NCI-H510A (cell line): ENCODE measurements around the gene DNPH1.

ENCODE experiments used
- DNase-seq: peaks from one replicate; lab custom pipeline; 2025; lab: John Stamatoyannopoulos, UW

Gene DNPH1

DNA sequence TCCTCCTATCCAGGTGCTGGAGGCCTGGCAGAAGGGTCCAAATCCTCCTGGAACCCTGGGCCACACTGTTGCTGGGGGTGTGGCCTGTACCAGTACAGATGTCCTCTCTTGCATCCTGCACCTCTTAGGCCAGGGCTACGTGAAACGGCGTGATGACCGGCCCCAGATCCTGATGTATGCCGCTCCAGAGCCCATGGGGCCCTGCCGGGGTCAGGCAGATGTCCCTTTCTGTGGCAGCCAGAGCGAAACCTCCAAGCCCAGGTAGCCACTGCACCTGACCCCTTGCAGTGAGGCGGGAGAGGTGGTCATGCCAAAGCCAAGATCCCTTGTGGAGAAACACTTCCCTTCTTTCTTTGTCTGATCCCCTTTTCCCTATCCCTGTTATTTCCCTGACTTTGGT, 14.2 kb downstream of the DNPH1 start:
- no peak for DNase-seq

GRCh38 chr6:43213431-43213830, 15.8 kb downstream of the DNPH1 start:
- DNase-seq: no peak

GRCh38 chr6:43211955-43212354, 17.3 kb downstream of the DNPH1 start:
- DNase-seq: no peak

- DNase-seq: no peak
Observed at GRCh38 chr6:43207286-43207685, 22.0 kb downstream of the DNPH1 start.

DNA sequence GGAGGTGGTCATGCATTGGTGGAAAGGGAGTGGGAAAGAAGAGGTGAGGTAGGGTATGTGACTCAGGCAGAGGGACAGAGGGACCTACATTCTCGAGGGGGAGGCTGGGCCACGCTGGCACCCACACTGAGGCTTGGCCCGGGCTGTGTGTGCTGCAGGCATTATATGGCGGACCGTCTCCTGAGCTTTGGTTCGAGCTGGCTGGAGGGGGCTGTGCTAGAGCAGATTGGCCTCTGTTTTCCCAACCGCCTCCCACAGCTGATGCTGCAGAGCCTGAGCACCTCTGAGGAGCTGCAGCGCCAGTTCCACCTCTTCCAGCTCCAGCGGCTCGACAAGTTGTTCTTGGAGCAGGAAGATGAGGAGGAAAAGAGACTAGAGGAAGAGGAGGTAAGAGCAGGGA, 23.4 kb downstream of the DNPH1 start:
- DNase-seq: no peak

DNA sequence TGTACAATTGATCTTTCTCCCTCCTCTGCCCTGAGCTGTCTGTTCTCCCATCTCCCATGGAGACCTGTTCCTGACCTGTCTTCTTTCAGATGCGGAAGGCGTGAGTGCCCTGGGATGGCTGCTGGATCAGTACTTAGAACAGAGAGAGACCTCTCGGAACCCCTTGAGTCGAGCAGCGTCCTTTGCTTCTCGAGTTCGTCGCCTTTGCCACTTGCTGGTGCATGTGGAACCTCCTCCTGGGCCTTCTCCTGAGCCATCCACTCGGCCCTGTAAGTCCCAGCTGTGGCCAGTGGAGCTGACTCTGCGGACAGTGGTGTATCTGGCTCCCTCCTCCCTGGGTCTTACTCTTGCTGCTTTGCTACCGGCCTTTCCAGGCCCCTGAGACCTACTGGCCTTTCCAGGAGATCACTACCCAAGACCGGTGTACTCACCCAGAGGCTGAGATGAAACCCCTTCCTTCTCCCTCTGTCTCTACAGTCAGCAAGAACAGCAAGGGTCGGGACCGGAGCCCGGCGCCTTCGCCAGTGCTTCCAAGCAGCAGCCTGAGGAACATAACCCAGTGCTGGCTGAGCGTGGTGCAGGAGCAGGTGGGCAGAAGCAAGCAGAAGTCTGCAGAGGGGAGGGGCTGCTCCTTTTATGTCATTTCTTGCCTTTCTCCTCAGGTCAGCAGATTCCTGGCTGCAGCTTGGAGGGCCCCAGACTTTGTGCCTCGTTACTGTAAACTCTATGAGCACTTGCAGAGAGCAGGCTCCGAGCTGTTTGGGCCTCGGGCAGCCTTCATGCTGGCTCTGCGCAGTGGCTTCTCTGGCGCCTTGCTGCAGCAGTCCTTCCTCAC, 24.8 kb downstream of the DNPH1 start:
- DNase-seq: no peak

DNA sequence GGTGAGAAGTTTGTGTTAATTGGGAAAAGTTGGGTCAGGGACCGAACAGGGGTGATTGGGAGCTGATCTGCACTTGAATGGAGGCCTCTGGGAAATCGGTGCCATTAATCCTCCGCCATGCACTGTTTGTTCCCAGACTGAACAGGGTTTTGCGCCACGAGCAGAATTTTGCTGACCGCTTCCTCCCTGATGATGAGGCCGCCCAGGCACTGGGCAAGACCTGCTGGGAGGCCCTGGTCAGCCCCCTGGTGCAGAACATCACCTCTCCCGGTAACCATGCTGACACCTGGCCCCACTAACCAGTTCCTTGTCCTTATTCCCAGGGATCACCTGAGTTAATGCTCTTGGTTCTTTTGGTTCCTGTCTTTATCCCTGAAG, 25.6 kb downstream of the DNPH1 start:
- DNase-seq: no peak

- no peak for DNase-seq
Observed at GRCh38 chr6:43203029-43203717, 26.1 kb downstream of the DNPH1 start.

- no peak for DNase-seq
Observed at GRCh38 chr6:43202451-43202850, 26.8 kb downstream of the DNPH1 start.

GRCh38 chr6:43200541-43200940, 28.7 kb downstream of the DNPH1 start:
- DNase-seq: no peak

- no peak for DNase-seq
Observed at GRCh38 chr6:43199912-43200311, 29.4 kb downstream of the DNPH1 start.

DNA sequence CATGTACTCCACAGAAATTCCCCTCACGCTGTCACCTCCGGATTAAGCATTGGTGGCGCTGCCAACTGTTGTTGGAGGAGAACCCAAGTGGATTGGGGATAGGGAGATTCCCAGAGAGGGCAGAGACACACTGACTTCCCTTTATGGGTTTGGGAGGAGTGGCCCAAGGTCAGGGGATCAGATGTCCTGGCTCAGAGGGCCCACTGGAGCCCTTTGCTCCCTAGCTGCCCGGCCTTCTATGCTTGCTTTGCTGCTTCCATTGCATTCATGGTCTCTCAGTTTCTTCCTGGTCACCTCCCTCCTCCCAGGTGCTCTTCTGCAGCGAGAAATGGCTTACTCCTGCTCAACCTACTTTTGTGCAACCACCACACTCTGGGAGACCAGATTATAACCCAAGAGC, 32.9 kb downstream of the DNPH1 start:
- no peak for DNase-seq

GRCh38 chr6:43193929-43194328, 35.4 kb downstream of the DNPH1 start:
- no peak for DNase-seq

GRCh38 chr6:43192911-43193310, 36.4 kb downstream of the DNPH1 start:
- DNase-seq: no peak

- DNase-seq: no peak
Observed at GRCh38 chr6:43189776-43190304, 39.4 kb downstream of the DNPH1 start.

DNA sequence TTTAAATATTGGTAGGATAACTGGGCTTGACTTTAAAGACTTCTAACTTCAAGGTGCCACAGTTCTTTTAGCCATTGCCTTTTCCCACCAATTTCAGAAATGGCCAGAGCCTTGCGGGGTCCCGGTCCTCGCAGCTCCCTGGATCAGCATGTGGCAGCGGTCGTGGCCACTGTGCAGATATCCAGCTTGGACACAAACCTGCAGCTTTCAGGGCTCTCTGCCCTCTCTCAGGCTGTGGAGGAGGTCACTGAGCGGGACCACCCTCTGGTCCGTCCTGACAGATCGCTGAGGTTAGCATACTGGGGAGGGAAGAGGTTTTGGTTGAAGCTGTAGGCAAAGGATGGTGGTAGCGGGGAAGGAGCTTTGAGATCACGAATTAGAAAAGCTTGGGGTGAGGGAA, 40.9 kb downstream of the DNPH1 start:
- no peak for DNase-seq

DNA sequence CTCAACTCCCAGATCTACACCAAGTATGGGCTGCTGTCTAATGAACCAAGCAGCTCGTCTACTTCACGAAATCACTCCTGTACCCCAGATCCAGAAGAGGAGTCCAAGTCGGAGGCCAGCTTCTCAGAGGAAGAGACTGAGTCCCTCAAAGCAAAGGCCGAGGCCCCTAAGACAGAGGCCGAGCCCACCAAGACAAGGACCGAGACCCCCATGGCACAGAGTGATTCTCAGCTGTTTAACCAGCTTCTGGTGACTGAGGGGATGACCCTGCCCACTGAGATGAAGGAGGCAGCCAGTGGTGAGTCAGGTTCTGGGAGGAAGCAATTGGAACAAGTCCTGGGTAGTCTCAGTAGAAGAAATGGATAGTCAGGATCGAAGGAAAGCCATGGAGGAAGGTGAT, 41.5 kb downstream of the DNPH1 start:
- no peak for DNase-seq

- DNase-seq: no peak
Observed at GRCh38 chr6:43186706-43187105, 42.6 kb downstream of the DNPH1 start.

GRCh38 chr6:43186019-43186418, 43.3 kb downstream of the DNPH1 start:
- no peak for DNase-seq

DNA sequence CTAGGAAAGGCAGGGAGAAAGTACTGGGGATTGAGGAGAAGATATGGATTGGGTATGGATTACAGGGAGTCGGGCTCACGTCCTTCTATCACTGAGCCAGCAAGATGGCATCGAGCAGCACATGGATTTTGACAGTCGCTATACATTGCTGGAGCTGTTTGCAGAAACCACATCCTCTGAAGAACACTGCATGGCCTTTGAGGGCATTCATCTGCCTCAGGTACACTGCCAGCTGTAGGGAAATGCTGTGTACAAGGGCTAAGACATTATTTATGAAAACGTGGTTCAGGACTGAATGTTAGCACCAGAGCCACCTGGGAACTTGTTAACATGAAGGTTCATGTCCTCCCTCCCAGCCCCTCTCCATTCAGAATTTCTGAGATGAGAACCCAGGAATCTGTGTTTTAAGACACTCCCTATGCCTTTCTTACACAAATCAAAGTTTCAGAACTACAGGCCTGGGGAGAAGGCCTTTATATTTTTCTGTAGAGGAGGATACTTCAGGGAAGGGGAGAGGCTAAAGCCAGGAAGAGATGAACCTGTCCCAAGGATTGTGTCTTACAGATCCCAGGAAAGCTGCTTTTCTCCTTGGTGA, 43.8 kb downstream of the DNPH1 start:
- no peak for DNase-seq

DNA sequence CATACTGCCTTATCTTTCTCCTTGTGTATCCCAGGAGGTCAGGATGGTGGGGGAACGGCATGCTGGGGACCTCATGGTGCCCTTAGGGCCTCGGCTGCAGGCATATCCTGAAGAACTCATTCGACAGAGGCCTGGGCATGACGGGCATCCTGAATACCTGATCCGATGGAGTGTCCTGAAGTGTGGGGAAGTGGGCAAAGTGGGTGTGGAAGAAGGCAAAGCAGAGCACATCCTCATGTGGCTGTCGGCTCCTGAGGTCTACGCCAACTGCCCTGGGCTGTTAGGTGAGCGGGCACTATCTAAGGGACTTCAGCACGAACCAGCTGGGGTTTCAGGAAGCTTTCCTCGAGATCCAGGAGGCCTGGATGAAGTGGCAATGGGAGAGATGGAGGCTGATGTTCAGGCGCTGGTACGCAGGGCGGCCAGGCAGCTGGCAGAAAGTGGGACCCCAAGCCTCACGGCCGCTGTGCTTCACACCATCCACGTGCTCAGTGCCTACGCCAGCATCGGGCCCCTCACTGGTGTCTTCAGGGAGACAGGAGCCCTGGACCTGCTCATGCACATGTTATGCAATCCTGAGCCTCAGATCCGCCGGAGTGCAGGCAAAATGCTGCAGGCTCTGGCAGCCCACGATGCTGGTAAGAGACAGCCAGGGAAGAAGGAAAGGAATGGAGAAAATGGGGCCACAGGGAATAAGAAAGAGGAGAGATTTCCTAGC, 44.9 kb downstream of the DNPH1 start:
- no peak for DNase-seq

DNA sequence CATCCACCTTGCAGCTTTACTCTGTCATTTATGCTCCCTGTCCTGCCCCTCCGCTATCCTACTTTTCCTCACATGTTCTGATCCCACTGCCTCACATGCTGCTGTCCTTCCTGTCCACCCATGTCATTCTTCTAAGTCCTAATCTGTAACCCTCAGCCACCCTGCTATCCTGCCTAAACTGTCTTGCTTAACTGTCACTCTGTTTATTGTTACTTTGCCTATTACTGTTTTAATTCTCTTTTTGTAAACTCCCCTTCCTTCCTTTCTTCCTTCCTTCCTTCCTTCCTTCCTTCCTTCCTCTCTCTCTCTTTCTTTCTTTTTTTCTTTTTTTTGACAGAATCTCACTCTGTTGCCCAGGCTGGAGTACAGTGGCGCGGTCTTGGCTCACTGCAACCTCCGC, 45.8 kb downstream of the DNPH1 start:
- DNase-seq: no peak
